ENCODE results near the gene COLEC12. TPM values are rescaled to one million over a fixed set of nuclear protein-coding genes. Genes with fewer than 3 reads are reported as not detected.

The COLEC12 gene
- total RNA-seq, 4 donors from 2014 or later: 6.3 to 34.7 (median 19.8) TPM

GRCh38 chr18:323253-323622 is 177.3 kb downstream of the COLEC12 start:
- H3K36me3 ChIP-seq: no peaks in the 10 kb centered on the region
- H3K27ac ChIP-seq: no peak overlapping the region
- WGBS, 2 donors: 74 to 80% methylated on average over 2 of the region's 2 CpGs
- H3K27me3 ChIP-seq: no peaks in the 10 kb centered on the region
- no peak for DNase-seq
- H3K4me3 ChIP-seq (replicated peaks in 1 of 3): no peak overlapping the region
- H3K4me1 ChIP-seq: peaks cover 0 to 4% of the 10 kb centered on the region in 2 donors
- no peaks in the 10 kb centered on the region for H3K9me3 ChIP-seq
- TF ChIP-seq POLR2A (IDR thresholded peaks at IDR 0.05): no peak
- TF ChIP-seq, protein P1, sequence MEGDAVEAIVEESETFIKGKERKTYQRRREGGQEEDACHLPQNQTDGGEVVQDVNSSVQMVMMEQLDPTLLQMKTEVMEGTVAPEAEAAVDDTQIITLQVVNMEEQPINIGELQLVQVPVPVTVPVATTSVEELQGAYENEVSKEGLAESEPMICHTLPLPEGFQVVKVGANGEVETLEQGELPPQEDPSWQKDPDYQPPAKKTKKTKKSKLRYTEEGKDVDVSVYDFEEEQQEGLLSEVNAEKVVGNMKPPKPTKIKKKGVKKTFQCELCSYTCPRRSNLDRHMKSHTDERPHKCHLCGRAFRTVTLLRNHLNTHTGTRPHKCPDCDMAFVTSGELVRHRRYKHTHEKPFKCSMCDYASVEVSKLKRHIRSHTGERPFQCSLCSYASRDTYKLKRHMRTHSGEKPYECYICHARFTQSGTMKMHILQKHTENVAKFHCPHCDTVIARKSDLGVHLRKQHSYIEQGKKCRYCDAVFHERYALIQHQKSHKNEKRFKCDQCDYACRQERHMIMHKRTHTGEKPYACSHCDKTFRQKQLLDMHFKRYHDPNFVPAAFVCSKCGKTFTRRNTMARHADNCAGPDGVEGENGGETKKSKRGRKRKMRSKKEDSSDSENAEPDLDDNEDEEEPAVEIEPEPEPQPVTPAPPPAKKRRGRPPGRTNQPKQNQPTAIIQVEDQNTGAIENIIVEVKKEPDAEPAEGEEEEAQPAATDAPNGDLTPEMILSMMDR (IDR thresholded peaks at IDR 0.05): no peak
- intact Hi-C loops (cut with DNase I): no loop called here

DNA sequence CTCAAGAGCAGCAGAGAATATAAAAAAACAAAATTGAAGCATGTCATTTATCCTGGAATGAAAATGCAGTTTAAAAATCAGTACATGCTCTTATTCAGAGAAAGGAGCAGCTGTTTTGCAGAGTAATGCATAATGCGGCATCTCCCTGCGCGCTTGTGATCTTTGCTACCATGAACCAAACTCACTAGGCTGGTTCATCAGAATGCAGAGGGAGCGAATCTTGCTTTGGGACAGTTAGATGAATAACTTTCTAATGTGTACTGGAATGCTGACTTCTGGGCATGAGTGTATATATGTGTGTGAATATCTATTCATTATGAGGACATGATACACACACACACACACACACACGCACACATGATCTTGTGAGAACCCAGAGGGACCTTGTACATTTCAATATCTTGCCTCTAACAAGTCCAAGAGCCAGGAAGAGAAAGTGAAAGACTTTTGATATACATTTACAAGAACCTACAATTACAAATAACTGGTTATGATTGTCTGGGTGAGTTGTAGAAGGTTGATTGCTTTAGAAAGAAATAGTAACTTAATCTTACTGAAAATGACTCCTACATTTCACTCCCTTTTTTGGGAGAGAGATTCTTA is 178.5 kb downstream of the COLEC12 start:
- H3K4me1 ChIP-seq: peaks cover 0 to 4% of the 10 kb centered on the region in 2 donors
- no peaks in the 10 kb centered on the region for H3K9me3 ChIP-seq
- H3K4me3 ChIP-seq (replicated peaks in 1 of 3): no peak overlapping the region
- no peaks in the 10 kb centered on the region for H3K36me3 ChIP-seq
- WGBS, 2 donors: 94 to 96% methylated on average over 5 of the region's 5 CpGs
- H3K27ac ChIP-seq: no peak overlapping the region
- no peaks in the 10 kb centered on the region for H3K27me3 ChIP-seq
- DNase-seq: no peak
- TF ChIP-seq POLR2A (IDR thresholded peaks at IDR 0.05): no peak
- TF ChIP-seq, protein P1 (IDR thresholded peaks at IDR 0.05): no peak
- intact Hi-C loops (cut with DNase I): no loop called here

GRCh38 chr18:320155-320554 is 180.3 kb downstream of the COLEC12 start:
- H3K27me3 ChIP-seq: no peaks in the 10 kb centered on the region
- H3K4me3 ChIP-seq (replicated peaks in 1 of 3): no peak overlapping the region
- H3K36me3 ChIP-seq: no peaks in the 10 kb centered on the region
- no peak for DNase-seq
- no peak overlapping the region for H3K27ac ChIP-seq
- WGBS, 2 donors: 46 to 67% methylated on average over 1 of the region's 1 CpG
- peaks cover 0 to 4% of the 10 kb centered on the region in 2 donors for H3K4me1 ChIP-seq
- intact Hi-C loops (cut with DNase I): no loop called here
- no peaks in the 10 kb centered on the region for H3K9me3 ChIP-seq
- TF ChIP-seq, protein P1 (IDR thresholded peaks at IDR 0.05): no peak
- TF ChIP-seq POLR2A (IDR thresholded peaks at IDR 0.05): no peak

DNA sequence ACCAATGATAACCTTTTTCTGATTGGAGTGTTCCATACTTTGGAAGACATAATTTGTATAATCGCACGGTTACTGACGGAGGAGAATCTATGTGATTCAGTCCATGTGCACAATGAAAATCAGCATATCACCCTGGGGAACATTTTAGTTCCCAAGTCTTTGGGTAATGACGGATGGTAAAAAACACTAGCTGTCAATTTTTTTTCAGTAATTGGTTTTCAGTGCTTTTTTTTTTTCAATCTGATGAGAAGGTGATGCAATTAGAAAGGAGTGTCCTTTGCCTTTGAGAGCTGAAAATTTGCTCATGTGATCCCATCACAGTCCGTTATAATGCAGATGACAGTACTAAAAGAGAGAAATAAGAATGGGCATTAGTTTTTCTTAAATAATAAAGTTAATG is 180.8 kb downstream of the COLEC12 start:
- H3K36me3 ChIP-seq: no peaks in the 10 kb centered on the region
- no peaks in the 10 kb centered on the region for H3K27me3 ChIP-seq
- DNase-seq: no peak
- intact Hi-C loops (cut with DNase I): no loop called here
- WGBS, 2 donors: 82 to 88% methylated on average over 5 of the region's 5 CpGs
- no peak overlapping the region for H3K27ac ChIP-seq
- TF ChIP-seq POLR2A (IDR thresholded peaks at IDR 0.05): no peak
- TF ChIP-seq, protein P1 (IDR thresholded peaks at IDR 0.05): no peak
- H3K4me3 ChIP-seq (replicated peaks in 1 of 3): no peak overlapping the region
- H3K4me1 ChIP-seq: peaks cover 0 to 4% of the 10 kb centered on the region in 2 donors
- no peaks in the 10 kb centered on the region for H3K9me3 ChIP-seq

GRCh38 chr18:318791-319291 is 181.7 kb downstream of the COLEC12 start:
- 88 to 90% methylated on average over 9 of the region's 9 CpGs for WGBS, 2 donors
- TF ChIP-seq, protein P1 (IDR thresholded peaks at IDR 0.05): no peak
- no peak for TF ChIP-seq POLR2A (IDR thresholded peaks at IDR 0.05)
- no peaks in the 10 kb centered on the region for H3K36me3 ChIP-seq
- H3K4me3 ChIP-seq (replicated peaks in 1 of 3): no peak overlapping the region
- intact Hi-C loops (cut with DNase I): no loop called here
- peaks cover 0 to 4% of the 10 kb centered on the region in 2 donors for H3K4me1 ChIP-seq
- no peak overlapping the region for H3K27ac ChIP-seq
- DNase-seq: no peak
- H3K9me3 ChIP-seq: no peaks in the 10 kb centered on the region
- H3K27me3 ChIP-seq: no peaks in the 10 kb centered on the region

All from thyroid gland (tissue), 4 donors.